Measurements from ENCODE around the gene AXL. TPM values are rescaled to one million over a fixed set of nuclear protein-coding genes. Genes with fewer than 3 reads are reported as not detected.

The AXL gene
- total and polyA plus RNA-seq, 2 of the 8 experiments (the other 6 are each of a cell fraction or from before 2014, with no cell fraction given): 35.3 to 51.0 TPM

- TF ChIP-seq MAFK (IDR thresholded peaks at IDR 0.05; ENCODE audit: low read depth, low read length) (no peak), CHD2 (IDR thresholded peaks at IDR 0.05; ENCODE audit: low read length) (no peak), SAP30 (IDR thresholded peaks at IDR 0.05; ENCODE audit: insufficient read depth, insufficient replicate concordance, low read length) (no peak), RAD21 (IDR thresholded peaks at IDR 0.05 in 1 of 2, conservative IDR thresholded peaks at IDR 0.05 in 1 of 2; ENCODE audit: low read depth in 2 of 2, low read length in 2 of 2) (no peak), RNF2 (IDR thresholded peaks at IDR 0.05; ENCODE audit: borderline replicate concordance, low read depth, low read length, missing control alignments, poor library complexity, severe bottlenecking) (no peak), CBX8 (IDR thresholded peaks at IDR 0.05; ENCODE audit: borderline replicate concordance, low read depth, low read length) (no peak), MAX (IDR thresholded peaks at IDR 0.05) (no peak), HDAC6 (IDR thresholded peaks at IDR 0.05; ENCODE audit: low read depth, low read length) (no peak), USF2 (IDR thresholded peaks at IDR 0.05; ENCODE audit: low read length) (no peak), POLR2AphosphoS5 (IDR thresholded peaks at IDR 0.05; ENCODE audit: low read depth, low read length) (no peak), E2F6 (IDR thresholded peaks at IDR 0.05) (no peak)
Observed at GRCh38 chr19:41298348-41298964, 79.4 kb downstream of the AXL start (continued).

Measured in H1 (cell line).